Cardiac septum (tissue), 1 donor: Measurements from ENCODE around the gene CHIC2. TPM values are rescaled to one million over a fixed set of nuclear protein-coding genes. Genes with fewer than 3 reads are reported as not detected.

Experiments
- DNase-seq: peaks from one replicate; pipeline ENCODE4 v3.0.0-alpha.2; 2020; ENCODE audit warnings: low spot score
- intact Hi-C: fragments of 100-400 bp; cut with DNase I; formaldehyde crosslinking; loops from one replicate; pipeline ENCODE4 v1.14.0; 2022
- total RNA-seq: library from RNA; stranded (reverse); fragmentation: NEBNext Ultra II Directional; extraction: Animal tissue kit (Norgen Biotek cat#: 25700); gene quantifications from one replicate; pipeline ENCODE4 v1.2.1, GENCODE V29; 2021
- donor health status: DM: no; HTN: no; CAD: no.

Gene CHIC2
- total RNA-seq, 1 donor from 2014 or later: 12.4 TPM

GRCh38 chr4:53974561-53974960 is 89.8 kb downstream of the CHIC2 start:
- DNase-seq: no peak
- intact Hi-C loops: no loop called here

GRCh38 chr4:53967986-53968385 is 96.4 kb downstream of the CHIC2 start:
- intact Hi-C loops: no loop called here
- no peak for DNase-seq

DNA sequence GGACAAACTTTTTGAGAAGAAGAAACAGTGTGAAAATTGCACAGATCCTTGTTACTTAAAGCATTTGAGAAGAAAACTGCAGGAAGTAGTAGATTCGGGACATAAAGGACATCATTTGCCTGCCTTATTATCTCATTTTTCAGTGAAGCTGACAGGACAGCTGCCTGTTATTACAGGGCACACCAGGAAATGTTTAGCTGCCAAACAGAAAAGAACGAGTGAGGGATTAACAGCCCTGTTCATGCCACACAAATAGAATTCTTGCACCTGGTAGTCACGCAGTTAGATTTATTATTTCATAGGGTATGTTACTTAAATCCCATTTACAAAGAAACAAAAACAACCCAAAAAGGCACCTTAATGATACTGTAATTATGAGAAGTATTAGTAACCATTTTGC is 100.6 kb downstream of the CHIC2 start:
- intact Hi-C loops: no loop called here
- DNase-seq: no peak

DNA sequence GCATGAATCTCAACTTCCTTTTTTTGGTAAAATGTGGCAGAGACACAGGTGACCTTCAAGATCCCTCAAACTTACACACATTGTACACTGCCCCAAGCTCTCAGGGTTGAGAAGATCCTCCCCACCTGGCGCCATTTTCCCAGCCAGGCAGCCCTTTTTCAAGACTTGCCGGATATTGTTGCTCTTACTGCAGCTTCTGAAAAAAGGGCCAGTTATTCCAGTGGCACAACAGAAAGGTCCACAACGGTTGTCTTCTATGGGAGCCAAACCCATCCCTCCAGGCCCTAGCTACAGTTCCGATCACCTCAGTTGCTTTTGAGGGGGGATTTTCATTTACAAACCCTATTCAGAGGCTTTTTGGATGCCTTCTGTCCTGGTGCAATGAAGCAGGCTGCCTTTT is 101.1 kb downstream of the CHIC2 start:
- intact Hi-C loops: no loop called here
- DNase-seq: no peak

- no peak for DNase-seq
- intact Hi-C loops: no loop called here
These were observed 101.7 kb downstream of the CHIC2 start for GRCh38 chr4:53962516-53963225.

DNA sequence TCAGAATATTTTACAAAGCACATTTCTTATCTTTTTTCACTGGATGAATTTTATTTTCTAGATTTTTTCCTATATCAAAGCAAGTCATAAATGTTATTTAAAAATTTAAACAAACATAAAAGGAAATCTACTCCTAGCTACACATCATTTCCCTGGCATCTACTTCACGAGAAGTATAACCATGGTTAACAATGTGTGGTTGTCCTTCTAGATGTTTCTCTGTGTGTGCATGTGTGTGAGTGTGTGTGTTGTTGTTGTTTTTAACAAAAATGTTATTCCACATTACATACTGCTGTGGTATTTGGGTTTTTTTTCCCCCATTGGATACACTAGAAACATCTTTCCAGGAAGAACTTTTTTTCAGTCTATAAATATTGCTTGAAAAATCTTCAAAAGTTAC is 103.1 kb downstream of the CHIC2 start:
- intact Hi-C loops: no loop called here
- no peak for DNase-seq

GRCh38 chr4:53960843-53961242 is 103.6 kb downstream of the CHIC2 start:
- intact Hi-C loops: no loop called here
- no peak for DNase-seq

Other genes starting within 250 kb of the CHIC2 start
- gene GSX2, start 35.6 kb upstream of the CHIC2 start, total RNA-seq: not detected
- gene PDGFRA, start 164.7 kb upstream of the CHIC2 start, total RNA-seq: 23.4 TPM